Gastrocnemius medialis (tissue), 4 donors: ENCODE data around the gene NKD2.

ENCODE experiments used
- POLR2A ChIP-seq, 2 donors: fragments of 450-650 bp; IDR thresholded peaks; one replicate each; pipeline ENCODE4 v1.6.1; 2017; ENCODE audit warnings: antibody characterized with exemption in 2 of 2, mild to moderate bottlenecking in 2 of 2, moderate library complexity in 2 of 2
- TF ChIP-seq, protein P1 (sequence below), 5 experiments: fragments of 450-650 bp in 3 of 5; fragments of 200-600 bp in 2 of 5; sonication (generic) in 2 of 5; IDR thresholded peaks in 4 of 5; conservative IDR thresholded peaks in 1 of 5; 1 replicate in 4 of 5; 2 replicates in 1 of 5; pipeline ENCODE4 v1.5.1; 2016 to 2019; ENCODE audit warnings: antibody characterized with exemption in 5 of 5, mild to moderate bottlenecking in 3 of 5, moderate library complexity in 3 of 5

DNA sequence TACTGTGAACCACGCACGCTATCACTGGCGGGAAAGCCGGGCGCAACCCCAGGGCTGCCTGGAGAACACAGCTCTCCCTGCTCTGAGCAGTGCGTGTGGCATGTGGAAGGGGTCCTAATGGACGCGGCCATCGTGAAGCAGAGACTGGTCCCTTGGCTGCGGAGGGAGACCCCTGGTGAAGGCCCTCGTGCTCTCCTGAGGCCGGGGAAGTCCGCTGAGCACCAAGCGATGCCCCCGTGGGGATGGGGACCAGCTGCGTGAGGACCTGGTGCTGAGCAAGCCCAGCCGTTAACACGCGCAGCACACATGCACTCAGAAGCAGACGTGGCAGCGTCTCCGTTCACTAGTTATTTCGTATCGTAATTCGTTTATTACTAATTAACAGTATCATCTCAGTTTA is 78.8 kb downstream of the NKD2 start:
- TF ChIP-seq, protein P1, sequence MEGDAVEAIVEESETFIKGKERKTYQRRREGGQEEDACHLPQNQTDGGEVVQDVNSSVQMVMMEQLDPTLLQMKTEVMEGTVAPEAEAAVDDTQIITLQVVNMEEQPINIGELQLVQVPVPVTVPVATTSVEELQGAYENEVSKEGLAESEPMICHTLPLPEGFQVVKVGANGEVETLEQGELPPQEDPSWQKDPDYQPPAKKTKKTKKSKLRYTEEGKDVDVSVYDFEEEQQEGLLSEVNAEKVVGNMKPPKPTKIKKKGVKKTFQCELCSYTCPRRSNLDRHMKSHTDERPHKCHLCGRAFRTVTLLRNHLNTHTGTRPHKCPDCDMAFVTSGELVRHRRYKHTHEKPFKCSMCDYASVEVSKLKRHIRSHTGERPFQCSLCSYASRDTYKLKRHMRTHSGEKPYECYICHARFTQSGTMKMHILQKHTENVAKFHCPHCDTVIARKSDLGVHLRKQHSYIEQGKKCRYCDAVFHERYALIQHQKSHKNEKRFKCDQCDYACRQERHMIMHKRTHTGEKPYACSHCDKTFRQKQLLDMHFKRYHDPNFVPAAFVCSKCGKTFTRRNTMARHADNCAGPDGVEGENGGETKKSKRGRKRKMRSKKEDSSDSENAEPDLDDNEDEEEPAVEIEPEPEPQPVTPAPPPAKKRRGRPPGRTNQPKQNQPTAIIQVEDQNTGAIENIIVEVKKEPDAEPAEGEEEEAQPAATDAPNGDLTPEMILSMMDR (IDR thresholded peaks at IDR 0.05 in 4 of 5, conservative IDR thresholded peaks at IDR 0.05 in 1 of 5), result no peak
- TF ChIP-seq POLR2A (IDR thresholded peaks at IDR 0.05), result no peak
